GM18868 (cell line): Measurements from ENCODE around the gene PADI1.

Source experiments
- ATAC-seq: cut with Tn5 transposase; IDR thresholded peaks from one replicate; pipeline ENCODE4 v1.9.1; 2021; ENCODE audit warnings: mild to moderate bottlenecking, moderate library complexity; ENCODE audit not compliant: unreplicated experiment

Gene PADI1

DNA sequence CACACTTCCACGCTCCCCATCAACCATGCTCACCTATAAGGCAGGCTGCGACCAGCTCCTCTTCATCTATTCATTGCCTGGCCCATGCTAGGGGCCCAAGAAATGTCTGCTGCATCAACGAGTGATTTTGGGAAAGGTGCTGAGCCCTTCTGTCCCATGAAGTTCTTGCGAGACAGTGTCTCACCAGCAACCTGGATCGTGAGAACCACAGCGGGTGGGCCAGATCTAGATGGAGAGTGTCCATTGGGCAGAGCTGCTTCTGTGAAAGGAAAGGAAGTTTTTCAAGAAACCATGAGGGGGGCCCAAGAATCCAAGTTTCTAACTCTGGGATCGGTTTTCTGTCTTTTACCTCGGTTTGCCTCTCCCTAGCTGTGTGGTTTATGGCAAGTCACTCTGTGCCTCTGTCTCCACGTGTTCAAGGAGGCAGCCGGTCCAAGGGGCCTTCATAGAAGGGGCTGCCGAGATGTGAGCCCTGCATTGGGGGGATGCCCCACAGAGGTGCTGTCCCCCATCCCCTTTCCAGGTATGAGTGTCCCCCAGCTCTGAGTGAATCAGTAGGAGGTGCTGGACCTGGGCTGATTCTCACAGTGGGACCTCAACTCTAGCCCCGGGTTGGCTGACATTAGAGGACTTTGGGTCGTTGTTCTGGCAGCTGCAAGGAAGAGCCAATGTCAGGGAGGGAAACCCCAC lies 8.3 kb upstream of the PADI1 start:
- ATAC-seq = no peak

DNA sequence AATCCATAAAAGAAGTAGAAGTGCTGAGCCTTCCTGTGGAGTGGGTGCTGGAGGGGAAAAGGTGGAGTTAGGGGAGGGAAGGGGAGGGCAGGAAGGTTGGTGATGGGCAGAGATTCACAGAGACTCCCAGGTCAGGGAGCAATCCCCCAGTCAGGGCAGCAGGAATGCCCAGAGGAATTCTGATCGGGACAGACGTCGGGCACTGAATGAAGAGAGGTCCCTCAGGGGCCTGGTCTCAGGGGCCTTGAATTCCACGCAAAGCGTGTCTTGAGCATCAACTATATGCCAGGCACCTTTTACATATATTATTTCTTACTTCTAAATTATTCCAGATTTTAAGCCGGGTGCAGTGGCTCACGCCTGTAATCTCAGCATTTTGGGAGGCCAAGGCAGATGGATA lies 7.2 kb upstream of the PADI1 start:
- ATAC-seq = no peak

DNA sequence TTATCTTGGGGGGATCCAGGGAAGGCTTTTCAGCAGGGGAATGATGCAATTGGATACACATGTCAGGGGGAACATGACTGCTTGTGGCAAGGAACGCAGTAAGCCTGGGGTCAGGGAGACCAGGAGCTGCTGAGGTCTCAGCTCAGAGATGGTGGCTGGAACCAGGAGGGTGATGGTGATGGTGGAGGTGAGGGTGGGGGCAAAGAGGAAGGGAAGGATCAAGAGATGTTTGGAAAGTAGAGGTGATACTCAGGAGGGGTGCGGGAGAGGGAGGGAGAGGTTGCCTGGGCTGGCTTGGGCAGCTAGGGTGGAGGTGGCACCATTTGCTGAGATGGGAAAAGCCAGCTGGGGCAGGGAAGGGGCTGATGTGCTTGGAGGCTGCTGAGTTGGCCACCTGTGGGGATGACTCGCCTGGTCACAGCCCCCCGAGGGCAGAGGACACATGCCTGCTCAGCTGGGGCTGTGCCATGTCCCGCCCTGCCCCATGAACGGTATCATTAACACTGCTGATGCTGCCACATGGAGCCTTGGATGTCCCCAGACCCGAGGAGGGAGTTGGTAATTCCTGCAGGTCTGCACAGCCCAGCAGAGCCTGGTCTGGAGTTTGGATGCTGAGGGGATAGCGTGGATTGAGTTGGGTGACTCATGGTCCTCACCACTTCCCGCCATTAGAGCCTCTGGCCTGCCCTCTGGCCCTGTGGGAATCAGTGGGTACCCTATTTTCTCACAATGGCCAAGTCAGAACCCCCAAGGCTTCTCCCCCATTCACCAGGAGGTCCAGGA lies 6.3 kb upstream of the PADI1 start:
- ATAC-seq = no peak

DNA sequence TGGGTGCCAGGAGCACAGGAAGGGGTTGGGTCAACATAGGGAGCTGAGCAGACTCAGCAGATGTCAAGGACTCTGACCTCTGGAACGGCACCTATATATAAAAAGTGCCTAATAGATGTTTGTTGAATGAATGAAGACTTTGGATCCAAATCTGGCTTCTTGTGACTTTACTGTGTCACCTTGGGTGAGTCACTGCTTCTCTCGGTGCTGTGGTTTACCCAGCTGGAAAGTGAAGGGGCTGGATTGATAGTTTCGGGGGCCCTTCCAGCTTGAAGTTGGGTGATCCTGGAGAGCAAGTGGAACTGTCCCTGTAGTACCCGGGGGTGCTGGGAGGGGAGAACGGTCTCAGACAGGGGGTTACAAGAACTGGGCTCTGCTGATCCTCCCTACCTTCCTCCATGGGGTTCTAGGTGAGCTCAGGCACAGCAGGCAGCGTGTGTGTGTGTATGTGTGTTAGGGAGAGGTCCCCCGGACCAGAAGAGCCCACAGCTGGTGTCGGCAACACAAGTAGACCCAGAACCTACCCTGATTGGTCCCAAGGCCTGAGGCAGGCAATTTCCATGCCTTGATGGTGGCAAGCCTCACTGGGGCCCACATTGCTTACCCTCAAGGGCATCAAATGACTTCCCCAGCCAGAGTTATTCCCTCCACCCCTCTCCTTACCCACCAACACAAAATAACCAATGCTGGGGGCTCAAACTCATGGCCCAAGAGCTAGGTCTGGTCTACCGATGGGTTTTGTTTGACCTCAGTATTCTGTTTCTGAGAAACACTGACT lies 5.5 kb upstream of the PADI1 start:
- no peak for ATAC-seq

DNA sequence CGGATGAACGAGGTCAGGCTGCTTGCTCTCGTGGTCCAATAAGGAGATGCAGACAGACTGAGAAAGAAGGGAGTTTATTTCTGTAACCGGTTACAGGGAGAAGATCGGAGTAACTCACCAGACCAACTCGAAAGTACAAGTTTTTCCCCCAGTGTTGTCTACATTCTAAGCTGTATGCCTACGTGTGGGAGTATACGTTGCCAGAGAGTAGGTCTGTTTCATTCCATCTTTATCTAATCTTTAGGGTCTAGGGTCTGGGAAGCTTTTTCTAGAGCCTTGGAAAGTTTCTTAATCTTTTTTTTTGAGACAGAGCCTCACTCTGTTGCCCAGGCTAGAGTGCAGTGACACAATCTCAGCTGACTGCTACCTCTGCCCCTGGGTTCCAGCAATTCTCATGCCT lies 4.7 kb upstream of the PADI1 start:
- ATAC-seq = no peak

DNA sequence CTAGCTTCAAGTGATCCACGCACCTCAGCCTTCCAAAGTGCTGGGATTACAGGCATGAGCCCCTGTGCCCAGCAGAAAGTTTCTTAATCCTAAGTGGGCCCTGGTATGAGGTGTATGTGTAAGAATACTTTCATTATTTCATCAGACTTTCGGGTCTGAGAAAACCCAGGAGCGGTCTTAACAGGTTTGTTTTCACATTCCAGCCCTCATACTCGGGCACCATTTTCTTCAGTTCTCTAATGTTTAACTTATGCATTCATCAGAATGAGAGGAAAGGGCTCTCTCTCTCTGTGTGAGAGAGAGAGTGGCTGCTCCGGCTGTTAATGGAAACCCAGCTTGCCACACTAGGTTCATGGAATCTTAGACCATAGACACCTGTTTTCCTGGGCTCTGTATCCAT lies 4.2 kb upstream of the PADI1 start:
- no peak for ATAC-seq

DNA sequence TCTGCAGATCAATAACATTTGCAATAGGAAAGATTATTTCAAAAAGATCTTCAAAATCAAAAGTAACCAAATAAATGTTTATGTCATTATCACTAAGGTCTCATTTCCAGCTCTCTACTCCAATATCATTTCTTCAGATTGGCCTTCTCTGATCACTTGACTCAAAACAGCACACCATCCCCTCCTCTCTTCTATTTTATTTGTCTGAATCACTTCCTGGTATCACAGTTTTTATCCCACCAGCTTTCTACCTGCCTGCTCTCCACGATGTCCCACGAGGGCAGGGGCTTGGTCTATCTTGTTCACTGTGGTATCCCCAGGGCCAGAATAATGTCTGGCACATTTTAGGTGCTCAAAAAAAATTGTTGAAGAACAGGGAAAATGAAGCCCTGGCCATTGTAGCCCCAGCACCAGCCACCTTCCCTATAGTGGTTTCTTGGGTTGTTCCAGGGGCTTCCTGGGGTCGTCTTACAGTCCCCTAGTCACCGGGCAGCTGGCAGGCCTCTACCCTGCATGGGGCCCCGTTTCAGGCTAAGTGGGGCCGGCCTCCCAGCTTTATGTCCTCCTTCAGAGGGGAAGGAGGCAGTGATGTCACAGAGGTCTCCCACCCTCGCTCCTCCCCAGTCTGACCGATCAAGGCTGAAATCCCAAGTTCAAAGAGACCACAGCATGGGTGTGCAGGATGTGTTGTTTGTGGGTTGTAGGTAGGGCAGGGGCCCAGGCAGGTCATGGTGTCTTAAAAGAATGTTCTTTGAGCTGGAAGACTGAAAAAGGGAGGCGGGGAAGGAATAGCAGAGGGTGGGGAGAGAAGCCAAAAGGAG lies 3.5 kb upstream of the PADI1 start:
- no peak for ATAC-seq

DNA sequence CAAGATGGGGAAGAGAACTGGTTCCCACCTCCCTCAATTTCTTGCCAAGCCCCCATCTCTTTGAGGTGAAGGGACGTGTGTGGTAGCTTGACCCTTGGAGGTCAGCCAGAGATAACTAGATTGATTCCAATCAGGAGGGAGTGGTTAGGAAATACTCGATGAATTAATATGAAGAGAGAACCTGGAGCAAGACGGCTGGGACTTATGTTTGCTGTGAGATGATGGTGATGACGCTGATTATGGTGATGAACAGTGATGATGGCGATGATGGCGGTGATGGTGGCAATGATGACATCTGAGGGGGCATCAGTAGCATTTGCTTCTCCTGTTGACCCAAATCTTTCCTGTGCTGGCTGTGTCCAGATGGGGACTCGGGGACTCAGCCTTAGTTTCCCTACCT lies 724 bp downstream of the PADI1 start:
- ATAC-seq = no peak

DNA sequence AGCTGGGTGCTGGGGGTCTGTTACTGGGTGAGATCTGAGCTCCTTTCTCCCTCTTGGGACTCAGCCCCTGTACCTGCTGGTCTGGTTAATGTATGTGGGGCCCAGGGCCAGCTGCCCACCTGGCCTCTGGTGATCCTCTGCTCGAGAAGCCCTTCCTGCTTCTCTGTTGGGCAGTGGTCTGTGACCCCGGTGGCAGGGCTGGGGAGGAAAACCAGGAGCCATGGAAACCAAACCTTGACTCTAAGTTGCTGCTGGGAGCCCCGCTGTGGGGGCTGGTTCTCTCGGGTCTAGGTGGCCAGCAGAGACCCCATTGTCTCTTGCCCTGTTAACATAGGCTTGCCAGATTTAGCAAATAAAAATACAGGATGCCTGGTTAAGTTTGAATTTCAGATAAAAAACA lies 1.3 kb downstream of the PADI1 start:
- ATAC-seq = no peak

DNA sequence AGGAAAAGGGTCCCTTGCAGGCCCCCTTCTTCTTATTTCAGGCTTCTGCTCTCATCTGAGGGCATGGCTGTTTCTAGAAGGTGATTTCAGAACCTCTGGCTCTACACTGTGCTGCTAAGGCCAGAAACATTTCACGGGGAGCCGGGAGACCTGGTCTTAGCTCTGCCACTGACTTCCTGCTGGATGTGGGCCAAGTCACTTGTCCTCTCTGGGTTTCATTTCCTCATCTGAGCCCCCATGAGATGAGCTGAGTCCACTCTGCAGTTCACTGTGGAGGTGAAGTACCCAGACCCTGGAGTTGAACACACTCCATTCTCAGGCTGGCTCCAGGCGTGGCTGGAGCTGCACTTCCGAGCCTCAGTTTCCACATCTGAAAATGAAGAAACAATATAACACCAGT lies 2.1 kb downstream of the PADI1 start:
- no peak for ATAC-seq

DNA sequence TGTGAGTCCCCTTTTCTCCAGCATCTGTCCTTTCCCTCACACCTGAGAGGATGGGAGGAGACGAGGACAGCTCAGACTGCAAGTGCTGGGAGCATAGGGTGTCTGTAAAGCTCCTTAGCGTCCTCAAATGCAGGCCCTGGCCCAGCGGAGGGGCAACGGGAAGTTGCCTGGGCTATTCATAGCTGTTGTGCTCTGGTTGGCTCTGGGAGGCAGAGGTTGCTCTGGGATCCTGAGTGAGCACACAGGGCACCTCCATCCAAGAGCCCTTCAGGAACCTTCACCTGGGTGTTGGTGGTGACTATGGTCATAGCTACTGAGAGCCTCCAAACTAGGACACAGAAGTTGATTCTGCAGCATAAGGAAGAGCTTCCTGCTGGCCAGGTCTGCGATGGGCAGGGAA lies 2.6 kb downstream of the PADI1 start:
- no peak for ATAC-seq

DNA sequence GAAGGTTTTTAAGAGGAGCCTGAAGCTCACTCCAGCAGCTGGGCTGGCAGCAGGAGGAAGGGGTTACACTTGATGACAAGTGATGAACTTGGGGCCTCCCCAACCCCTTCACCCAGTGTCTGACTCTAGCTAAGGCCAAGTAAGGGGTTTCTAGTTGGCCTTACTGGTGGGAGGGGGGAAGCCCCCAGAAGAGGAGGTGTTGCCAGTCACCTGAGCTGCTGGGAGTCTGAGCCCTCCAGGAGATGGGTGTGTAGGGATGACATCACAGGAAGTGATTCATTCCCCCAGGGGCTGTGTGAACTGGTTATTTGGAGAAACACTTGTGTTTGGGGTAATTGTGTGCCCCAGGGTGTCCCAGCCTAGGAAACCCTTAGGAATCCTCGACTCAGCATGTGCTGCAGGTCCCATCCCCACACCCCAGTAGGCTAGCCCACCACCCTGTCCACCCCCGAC lies 3.1 kb downstream of the PADI1 start:
- no peak for ATAC-seq

DNA sequence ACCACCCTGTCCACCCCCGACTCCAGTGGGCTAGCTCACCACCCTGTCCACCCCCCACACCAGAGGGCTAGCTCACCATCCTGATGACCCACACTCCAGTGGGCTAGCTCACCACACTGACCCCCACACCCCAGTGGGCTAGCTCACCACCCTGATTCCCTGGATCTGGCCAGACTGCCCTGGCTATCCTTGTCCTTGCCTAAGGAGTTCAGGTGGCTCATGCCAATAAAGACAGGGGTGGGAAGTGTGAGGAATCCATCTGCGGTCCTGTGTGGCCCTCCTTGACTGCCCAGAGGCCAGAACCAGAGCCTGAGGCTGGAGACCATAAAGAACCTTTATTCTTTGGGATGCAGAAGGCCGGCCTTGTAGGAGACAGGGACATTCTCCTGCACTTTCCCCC lies 3.6 kb downstream of the PADI1 start:
- ATAC-seq = no peak

DNA sequence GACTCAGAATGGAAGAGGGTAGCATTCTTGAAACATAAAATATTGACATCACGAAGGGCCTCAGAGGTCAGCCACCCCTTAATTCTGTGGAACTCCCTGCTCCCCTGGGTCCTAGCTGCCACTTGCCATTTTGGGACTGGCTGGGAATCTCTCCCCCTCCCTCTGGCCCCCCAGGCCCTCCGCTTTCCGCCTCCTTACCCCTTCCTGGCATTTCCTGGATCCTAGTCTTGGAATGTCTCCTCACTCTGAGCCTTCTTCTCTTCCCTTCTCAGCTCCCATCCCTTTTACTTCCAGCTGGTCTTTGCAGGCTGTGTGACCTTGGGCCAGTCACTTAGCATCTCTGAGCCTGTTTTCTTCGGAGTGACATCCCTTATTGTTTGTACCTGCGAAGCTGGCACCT lies 4.5 kb downstream of the PADI1 start:
- no peak for ATAC-seq

DNA sequence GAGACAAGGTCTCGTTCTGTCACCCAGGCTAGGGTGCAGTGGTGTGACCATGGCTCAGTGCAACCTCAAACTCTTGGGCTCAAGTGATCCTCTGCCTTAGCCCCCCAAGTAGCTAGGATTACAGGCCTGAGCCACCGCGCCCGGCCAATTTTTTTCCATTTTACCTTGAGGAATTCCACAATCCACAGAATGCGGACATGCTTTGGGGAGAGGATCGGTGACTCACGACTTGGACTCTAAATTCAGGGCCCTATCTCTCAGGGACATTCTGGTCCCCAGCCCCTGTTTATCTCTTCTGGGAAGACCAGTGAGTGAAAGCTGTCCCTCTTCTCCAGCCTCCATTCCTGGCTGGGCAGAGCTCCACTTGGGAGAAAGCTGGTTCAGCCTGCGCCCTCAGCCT lies 5.2 kb downstream of the PADI1 start:
- ATAC-seq = no peak

DNA sequence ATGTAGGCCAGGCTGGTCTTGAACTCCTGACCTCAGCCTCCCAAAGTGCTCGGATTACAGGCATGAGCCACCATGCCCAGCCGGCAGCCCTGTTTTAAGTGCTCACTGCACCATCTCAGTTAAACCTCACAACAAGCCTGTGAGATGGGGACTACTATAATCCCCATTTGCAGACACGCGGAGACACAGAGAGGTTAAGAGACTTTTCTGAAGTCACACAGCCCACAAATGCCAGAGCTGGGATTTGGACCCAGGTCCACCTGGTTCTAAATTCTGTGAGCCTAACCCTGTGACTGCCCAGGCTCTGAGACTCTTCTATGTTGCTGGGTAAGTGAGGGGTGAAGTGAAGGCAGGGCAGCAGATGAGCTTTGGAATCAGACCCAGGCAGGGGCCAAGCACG lies 6.4 kb downstream of the PADI1 start:
- ATAC-seq = no peak

DNA sequence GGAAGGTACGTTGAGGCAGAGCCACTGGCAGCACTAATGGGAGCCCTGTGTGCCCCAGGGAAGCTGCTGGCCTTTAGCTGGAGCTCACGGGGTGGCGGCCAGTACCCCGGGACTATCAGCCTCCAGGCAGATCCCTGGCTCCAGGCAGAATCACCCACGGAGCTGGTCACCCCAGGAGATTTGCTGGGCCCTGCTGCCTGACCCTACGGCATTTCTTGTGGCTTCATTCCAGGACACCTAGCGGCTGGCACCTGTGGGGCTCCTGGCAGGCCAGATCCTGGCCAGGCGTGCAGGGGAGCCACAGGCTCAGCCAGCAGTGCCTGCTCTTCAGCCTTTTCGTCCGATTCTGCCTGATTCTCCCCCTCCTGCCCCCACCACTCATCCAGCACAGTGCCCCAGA lies 7.1 kb downstream of the PADI1 start:
- no peak for ATAC-seq

DNA sequence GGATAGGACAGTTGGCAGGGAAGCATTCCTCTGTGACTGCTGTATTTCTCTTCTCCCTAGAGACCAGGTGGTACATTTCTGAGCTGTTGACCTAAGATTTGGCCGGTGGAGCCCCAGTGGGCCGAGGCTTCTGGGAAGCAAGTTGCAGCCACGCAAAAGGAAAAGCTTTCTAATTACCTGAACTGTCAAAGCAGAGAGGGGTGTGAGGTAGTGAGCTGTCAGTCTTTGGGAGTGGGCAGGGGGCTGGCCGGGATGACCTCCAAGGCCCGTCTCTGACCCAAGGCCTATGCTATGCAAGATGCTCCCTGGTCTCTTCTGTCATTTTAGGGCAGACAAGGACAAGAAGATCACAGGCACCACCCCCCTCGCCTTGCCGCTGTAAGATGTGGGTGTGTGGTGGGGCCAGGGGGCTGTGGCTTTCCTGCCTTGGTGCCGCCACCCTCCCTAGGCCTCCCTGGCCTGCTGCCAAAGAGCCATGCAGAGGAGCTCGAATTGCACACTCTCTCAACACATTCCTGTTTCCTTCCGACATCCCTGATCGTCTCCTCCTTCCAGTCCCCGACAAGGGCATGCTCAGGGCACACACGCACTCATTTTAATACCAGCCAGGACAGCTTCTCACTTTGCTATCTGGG lies 7.7 kb downstream of the PADI1 start:
- no peak for ATAC-seq

DNA sequence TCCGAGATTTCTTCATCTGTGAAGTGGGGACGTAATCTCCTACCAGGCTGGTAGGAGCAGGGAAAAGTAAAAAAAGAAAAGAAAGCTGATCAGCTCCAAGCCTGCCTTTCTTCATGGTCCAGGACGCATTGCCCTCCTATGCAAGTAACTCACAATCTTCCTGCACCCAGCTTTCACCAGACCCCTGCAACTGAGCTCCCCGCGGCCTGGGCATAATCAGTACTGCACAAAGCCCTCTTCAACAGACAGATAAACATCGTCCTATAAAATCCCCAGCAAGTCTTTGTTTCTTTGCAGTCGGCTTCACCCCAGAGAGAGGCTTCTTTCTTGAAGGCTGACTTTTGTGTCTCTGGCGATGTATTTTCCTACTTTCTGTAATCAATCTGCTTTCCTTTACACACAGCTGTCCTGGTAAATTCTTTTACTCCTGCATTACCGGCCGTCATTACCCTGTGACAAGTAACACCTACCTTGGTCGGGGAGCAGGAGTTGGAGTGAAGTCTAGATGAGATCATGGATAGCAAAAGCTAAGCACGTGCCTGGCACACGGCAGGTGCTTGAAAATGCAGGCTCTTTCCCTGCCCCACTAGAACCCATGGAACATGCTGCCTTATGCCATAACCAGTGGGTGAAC lies 8.3 kb downstream of the PADI1 start:
- no peak for ATAC-seq

DNA sequence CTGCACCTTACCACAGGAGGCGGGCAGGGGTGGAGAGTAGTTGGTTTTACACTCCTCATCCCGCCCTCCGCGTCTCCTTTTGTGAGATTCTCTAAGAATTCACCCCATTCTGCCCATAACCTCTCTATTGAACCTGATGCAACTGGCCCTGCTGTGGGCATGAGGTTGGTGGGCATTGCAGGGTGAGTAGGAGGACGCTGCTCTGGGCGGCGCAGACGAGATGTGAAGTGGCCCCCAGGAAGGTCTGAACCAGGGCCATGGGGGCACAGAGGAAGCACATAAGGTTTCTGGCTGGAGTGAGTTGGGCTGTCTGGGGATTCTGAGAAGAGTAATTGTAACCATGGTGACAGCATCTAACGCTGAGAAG lies 8.8 kb downstream of the PADI1 start:
- no peak for ATAC-seq
